CD4-positive, CD25-positive, alpha-beta regulatory T cell (primary cell): Measurements from ENCODE around the gene S100A7. TPM values are rescaled to one million over a fixed set of nuclear protein-coding genes. Genes with fewer than 3 reads are reported as not detected.
"Not testable (repeated sequence)": the region's sequence is repeated elsewhere in the genome, so short reads cannot be mapped to it uniquely, and the experiment has no call there.

Source experiments
- ATAC-seq, 2 donors: fragments of 150-1000 bp; cut with Tn5 transposase; one replicate each; pipeline ENCODE4 v1.10.0; 2021; ENCODE audit warnings: low read depth in 2 of 2, moderate number of reproducible peaks in 2 of 2, moderate library complexity in 1 of 2
- DNase-seq, 3 donors: peaks; one replicate each; pipeline versions ENCODE4 v3.0.0 to v3.0.0-alpha.2; 2012 to 2022; ENCODE audit warnings: mixed read lengths in 1 of 3
- H3K27ac ChIP-seq: one replicate; pipeline ENCODE4 v1.7.0; 2013; ENCODE audit warnings: mild to moderate bottlenecking, low read length; ENCODE audit not compliant: insufficient read depth, poor library complexity, severe bottlenecking
- H3K27me3 ChIP-seq: one replicate; pipeline ENCODE4 v1.7.0; 2013; ENCODE audit warnings: low read length; ENCODE audit not compliant: control insufficient read depth, insufficient read depth
- H3K36me3 ChIP-seq: one replicate; pipeline ENCODE4 v1.7.0; 2013; ENCODE audit warnings: mild to moderate bottlenecking, low read length, moderate library complexity; ENCODE audit not compliant: control insufficient read depth, insufficient read depth
- H3K4me1 ChIP-seq: 2 replicates; pipeline ENCODE4 v1.7.0; 2013; ENCODE audit warnings: mild to moderate bottlenecking, low read length; ENCODE audit not compliant: insufficient read depth, control insufficient read depth, poor library complexity, severe bottlenecking
- H3K4me3 ChIP-seq: one replicate; pipeline ENCODE4 v1.7.0; 2013; ENCODE audit warnings: low read depth, mild to moderate bottlenecking, low read length, moderate library complexity
- H3K9me3 ChIP-seq, 2 experiments: 1 replicate in 1 of 2; 2 replicates in 1 of 2; pipeline ENCODE4 v1.7.0; 2013; ENCODE audit warnings: low read length in 2 of 2, mild to moderate bottlenecking in 1 of 2, moderate library complexity in 1 of 2; ENCODE audit not compliant: control insufficient read depth in 2 of 2
- H3K27ac Mint-ChIP-seq, 3 donors: one replicate each; pipeline ENCODE4 v1.8.0; 2020 to 2022; ENCODE audit warnings: mild to moderate bottlenecking in 3 of 3, mixed read lengths in 3 of 3, moderate library complexity in 2 of 3
- H3K27me3 Mint-ChIP-seq: one replicate; pipeline ENCODE4 v1.8.0; 2022; ENCODE audit warnings: mild to moderate bottlenecking, mixed read lengths
- H3K36me3 Mint-ChIP-seq: one replicate; pipeline ENCODE4 v1.8.0; 2020; ENCODE audit warnings: mixed read lengths
- H3K4me1 Mint-ChIP-seq, 4 donors: one replicate each; pipeline ENCODE4 v1.8.0; 2020 to 2022; ENCODE audit warnings: mixed read lengths in 4 of 4, mild to moderate bottlenecking in 1 of 4
- H3K4me3 Mint-ChIP-seq, 4 donors: one replicate each; pipeline ENCODE4 v1.8.0; 2020 to 2022; ENCODE audit warnings: mild to moderate bottlenecking in 4 of 4, mixed read lengths in 4 of 4, moderate library complexity in 3 of 4
- H3K9me3 Mint-ChIP-seq, 7 donors: one replicate each; pipeline ENCODE4 v1.8.0; 2020 to 2022; ENCODE audit warnings: mixed read lengths in 7 of 7, mild to moderate bottlenecking in 3 of 7, moderate library complexity in 2 of 7
- polyA plus RNA-seq, 4 donors: library from polyadenylated mRNA; unstranded; fragments of 300-500 nt; fragmentation: Illumina TruSeq; gene quantifications; one replicate each; pipeline ENCODE4 v1.2.3, GENCODE V29; 2021
- total RNA-seq: library from RNA; stranded (reverse); gene quantifications from one replicate; pipeline ENCODE4 v1.2.3, GENCODE V29; 2022

S100A7 gene
- total and polyA plus RNA-seq, 5 donors from 2014 or later: not detected

- no peak overlapping the region for H3K4me3 ChIP-seq
- H3K27me3 ChIP-seq: peaks cover 2% of the 10 kb centered on the region
- ATAC-seq (no peak), DNase-seq (no peak)
- peaks cover 0 to 1% (median 0%) of the 10 kb centered on the region in 7 donors for H3K9me3 Mint-ChIP-seq
- H3K4me3 Mint-ChIP-seq: no peak overlapping the region
- peaks cover 13% of the 10 kb centered on the region for H3K27me3 Mint-ChIP-seq
- no peaks in the 10 kb centered on the region for H3K4me1 Mint-ChIP-seq
- H3K27ac Mint-ChIP-seq: no peak overlapping the region
- no peaks in the 10 kb centered on the region for H3K36me3 ChIP-seq
- H3K9me3 ChIP-seq: no peaks in the 10 kb centered on the region
- no peaks in the 10 kb centered on the region for H3K36me3 Mint-ChIP-seq
- H3K27ac ChIP-seq: no peak overlapping the region
- no peaks in the 10 kb centered on the region for H3K4me1 ChIP-seq
Measured at GRCh38 chr1:153429266-153430165, 30.9 kb downstream of the S100A7 start.

GRCh38 chr1:153428791-153429190 is 31.7 kb downstream of the S100A7 start:
- peaks cover 2% of the 10 kb centered on the region for H3K27me3 ChIP-seq
- Mint-ChIP-seq H3K27ac (no peak overlapping the region), H3K27me3 (peaks cover 18% of the 10 kb centered on the region), H3K36me3 (no peaks in the 10 kb centered on the region), H3K4me1 (no peaks in the 10 kb centered on the region), H3K4me3 (no peak overlapping the region), H3K9me3 (peaks cover 0 to 1% (median 0%) of the 10 kb centered on the region in 7 donors)
- no peak overlapping the region for H3K27ac ChIP-seq
- H3K9me3 ChIP-seq: no peaks in the 10 kb centered on the region
- DNase-seq (no peak), ATAC-seq (no peak)
- H3K4me3 ChIP-seq: no peak overlapping the region
- H3K4me1 ChIP-seq: no peaks in the 10 kb centered on the region
- H3K36me3 ChIP-seq: no peaks in the 10 kb centered on the region

GRCh38 chr1:153428073-153428638 is 32.3 kb downstream of the S100A7 start:
- Mint-ChIP-seq H3K27me3 (peaks cover 18% of the 10 kb centered on the region), H3K27ac (no peak overlapping the region), H3K36me3 (no peaks in the 10 kb centered on the region), H3K4me1 (no peaks in the 10 kb centered on the region), H3K4me3 (peak overlapping the region in 1 of 4 donors; percentile 78), H3K9me3 (peaks cover 0 to 4% (median 0%) of the 10 kb centered on the region in 7 donors)
- no peak for ATAC-seq
- Histone ChIP-seq H3K9me3 (no peaks in the 10 kb centered on the region), H3K27me3 (peaks cover 2% of the 10 kb centered on the region), H3K36me3 (no peaks in the 10 kb centered on the region), H3K4me1 (no peaks in the 10 kb centered on the region), H3K4me3 (no peak overlapping the region), H3K27ac (no peak overlapping the region)
- DNase-seq: no peak

GRCh38 chr1:153426809-153427208 is 33.6 kb downstream of the S100A7 start:
- no peak overlapping the region for H3K27ac Mint-ChIP-seq

GRCh38 chr1:153422450-153423068 is 37.9 kb downstream of the S100A7 start:
- Histone ChIP-seq H3K4me3 (no peak overlapping the region), H3K4me1 (no peaks in the 10 kb centered on the region), H3K36me3 (no peaks in the 10 kb centered on the region), H3K9me3 (no peaks in the 10 kb centered on the region), H3K27me3 (peaks cover 2% of the 10 kb centered on the region), H3K27ac (no peak overlapping the region)
- H3K27me3 Mint-ChIP-seq: peaks cover 24% of the 10 kb centered on the region
- DNase-seq (peak; percentile 39 to 55 (median 55)), ATAC-seq (no peak)
- H3K9me3 Mint-ChIP-seq: peaks cover 0 to 4% (median 0%) of the 10 kb centered on the region in 7 donors
- no peak overlapping the region for H3K4me3 Mint-ChIP-seq
- H3K27ac Mint-ChIP-seq: no peak overlapping the region
- H3K36me3 Mint-ChIP-seq: no peaks in the 10 kb centered on the region
- no peaks in the 10 kb centered on the region for H3K4me1 Mint-ChIP-seq

More at GRCh38 chr1:153426809-153427208, 33.6 kb downstream of the S100A7 start:
- Histone ChIP-seq H3K9me3 (no peaks in the 10 kb centered on the region), H3K36me3 (no peaks in the 10 kb centered on the region), H3K27ac (no peak overlapping the region), H3K27me3 (peaks cover 2% of the 10 kb centered on the region), H3K4me3 (no peak overlapping the region), H3K4me1 (no peaks in the 10 kb centered on the region)
- peaks cover 0 to 4% (median 0%) of the 10 kb centered on the region in 7 donors for H3K9me3 Mint-ChIP-seq
- H3K4me3 Mint-ChIP-seq: no peak overlapping the region
- no peak for ATAC-seq
- no peaks in the 10 kb centered on the region for H3K4me1 Mint-ChIP-seq
- no peaks in the 10 kb centered on the region for H3K36me3 Mint-ChIP-seq
- H3K27me3 Mint-ChIP-seq: peaks cover 18% of the 10 kb centered on the region
- DNase-seq: no peak

GRCh38 chr1:153420306-153420705 is 40.1 kb downstream of the S100A7 start:
- Histone ChIP-seq H3K4me3 (no peak overlapping the region), H3K27me3 (peaks cover 2% of the 10 kb centered on the region), H3K36me3 (no peaks in the 10 kb centered on the region), H3K27ac (no peak overlapping the region), H3K9me3 (no peaks in the 10 kb centered on the region), H3K4me1 (no peaks in the 10 kb centered on the region)
- no peak overlapping the region for H3K27ac Mint-ChIP-seq
- H3K9me3 Mint-ChIP-seq: peaks cover 0 to 4% (median 0%) of the 10 kb centered on the region in 7 donors
- no peak overlapping the region for H3K4me3 Mint-ChIP-seq
- no peaks in the 10 kb centered on the region for H3K4me1 Mint-ChIP-seq
- no peak for DNase-seq
- no peak for ATAC-seq
- peaks cover 21% of the 10 kb centered on the region for H3K27me3 Mint-ChIP-seq
- no peaks in the 10 kb centered on the region for H3K36me3 Mint-ChIP-seq

- H3K4me1 Mint-ChIP-seq, H3K27ac ChIP-seq, ATAC-seq, H3K4me3 Mint-ChIP-seq, H3K4me1 ChIP-seq, H3K27me3 ChIP-seq, H3K4me3 ChIP-seq, H3K36me3 ChIP-seq, H3K9me3 Mint-ChIP-seq, H3K36me3 Mint-ChIP-seq, H3K9me3 ChIP-seq, DNase-seq, H3K27ac Mint-ChIP-seq: not testable (repeated sequence)
- peaks cover 15% of the 10 kb centered on the region for H3K27me3 Mint-ChIP-seq
Measured at GRCh38 chr1:153419436-153419793, 41.0 kb downstream of the S100A7 start.
